ENCODE data around the gene SLC30A3. TPM values are rescaled to one million over a fixed set of nuclear protein-coding genes. Genes with fewer than 3 reads are reported as not detected.

The SLC30A3 gene
- polyA plus RNA-seq, 1 donor = 0.57 TPM

DNA sequence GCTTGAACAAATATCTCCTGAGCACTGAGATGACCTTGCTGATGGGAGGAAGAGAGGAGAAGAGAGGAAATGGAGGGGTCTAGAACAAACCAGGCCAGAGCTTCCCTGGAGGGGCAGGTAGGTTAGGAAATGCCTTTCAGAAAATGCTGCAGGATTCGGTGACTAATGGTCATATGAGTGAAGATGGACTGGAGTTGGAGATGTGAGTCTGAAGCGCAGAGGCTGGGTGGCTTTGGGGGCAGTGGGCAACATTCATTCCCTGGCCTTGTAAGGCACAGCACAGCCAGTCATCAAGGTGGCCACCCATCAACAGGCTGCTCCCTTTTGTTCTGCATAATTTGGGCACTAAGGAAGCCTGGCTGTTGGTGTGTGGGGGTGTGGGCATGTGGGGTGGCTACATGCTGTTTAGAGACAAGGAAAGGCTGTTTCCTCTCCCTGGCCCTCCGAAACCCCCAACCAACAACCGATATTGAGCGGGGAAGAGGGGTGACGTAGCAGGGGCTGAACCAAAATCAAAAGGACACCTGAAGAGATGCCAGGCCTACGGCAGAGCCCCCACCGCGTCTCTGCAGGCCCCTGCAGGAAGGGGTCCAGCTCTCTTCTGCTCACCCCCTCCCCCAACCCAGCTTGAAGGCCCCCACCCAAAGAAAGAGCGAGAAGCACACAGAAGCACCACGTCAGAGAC lies 1.5 kb downstream of the SLC30A3 start:
- DNase-seq = no peak
- H3K27me3 ChIP-seq (ENCODE audit: control insufficient read depth, insufficient read depth, low read length) = peaks cover 91% of the 10 kb centered on the region
- H3K36me3 ChIP-seq (ENCODE audit: control insufficient read depth, insufficient read depth, low read length) = no peaks in the 10 kb centered on the region
- peaks cover 4% of the 10 kb centered on the region for H3K9me3 ChIP-seq (ENCODE audit: control insufficient read depth, low read depth, low read length)
- WGBS (ENCODE audit: insufficient coverage, low lambda C conversion rate) = no CpG with 5 or more reads among the region's 11 CpGs
- peaks cover 14% of the 10 kb centered on the region for H3K4me1 ChIP-seq (ENCODE audit: control insufficient read depth, insufficient read depth, low read length)
- no peak overlapping the region for H3K4me3 ChIP-seq (ENCODE audit: low read length)
- H3K27ac ChIP-seq (ENCODE audit: low read length) = no peak overlapping the region

GRCh38 chr2:27258051-27258450 lies 4.8 kb downstream of the SLC30A3 start:
- Histone ChIP-seq H3K27me3 (ENCODE audit: control insufficient read depth, insufficient read depth, low read length) (peaks cover 80% of the 10 kb centered on the region), H3K4me3 (ENCODE audit: low read length) (no peak overlapping the region), H3K27ac (ENCODE audit: low read length) (no peak overlapping the region), H3K4me1 (ENCODE audit: control insufficient read depth, insufficient read depth, low read length) (peaks cover under 1% of the 10 kb centered on the region), H3K9me3 (ENCODE audit: control insufficient read depth, low read depth, low read length) (no peaks in the 10 kb centered on the region), H3K36me3 (ENCODE audit: control insufficient read depth, insufficient read depth, low read length) (no peaks in the 10 kb centered on the region)
- DNase-seq = no peak
- WGBS (ENCODE audit: insufficient coverage, low lambda C conversion rate) = no CpG with 5 or more reads among the region's 8 CpGs

- no peak overlapping the region for H3K27ac ChIP-seq (ENCODE audit: low read length)
- no peak overlapping the region for H3K4me3 ChIP-seq (ENCODE audit: low read length)
- WGBS (ENCODE audit: insufficient coverage, low lambda C conversion rate) = no CpG with 5 or more reads among the region's 7 CpGs
- no peaks in the 10 kb centered on the region for H3K9me3 ChIP-seq (ENCODE audit: control insufficient read depth, low read depth, low read length)
- DNase-seq = no peak
- H3K36me3 ChIP-seq (ENCODE audit: control insufficient read depth, insufficient read depth, low read length) = no peaks in the 10 kb centered on the region
- H3K4me1 ChIP-seq (ENCODE audit: control insufficient read depth, insufficient read depth, low read length) = no peaks in the 10 kb centered on the region
- peaks cover 71% of the 10 kb centered on the region for H3K27me3 ChIP-seq (ENCODE audit: control insufficient read depth, insufficient read depth, low read length)
These were observed 5.9 kb downstream of the SLC30A3 start for GRCh38 chr2:27256855-27257454.

GRCh38 chr2:27255660-27256059 lies 7.2 kb downstream of the SLC30A3 start:
- Histone ChIP-seq H3K4me1 (ENCODE audit: control insufficient read depth, insufficient read depth, low read length) (no peaks in the 10 kb centered on the region), H3K27ac (ENCODE audit: low read length) (no peak overlapping the region), H3K27me3 (ENCODE audit: control insufficient read depth, insufficient read depth, low read length) (peaks cover 69% of the 10 kb centered on the region), H3K9me3 (ENCODE audit: control insufficient read depth, low read depth, low read length) (no peaks in the 10 kb centered on the region), H3K36me3 (ENCODE audit: control insufficient read depth, insufficient read depth, low read length) (no peaks in the 10 kb centered on the region), H3K4me3 (ENCODE audit: low read length) (no peak overlapping the region)
- no CpG with 5 or more reads among the region's 1 CpG for WGBS (ENCODE audit: insufficient coverage, low lambda C conversion rate)
- DNase-seq = no peak

DNA sequence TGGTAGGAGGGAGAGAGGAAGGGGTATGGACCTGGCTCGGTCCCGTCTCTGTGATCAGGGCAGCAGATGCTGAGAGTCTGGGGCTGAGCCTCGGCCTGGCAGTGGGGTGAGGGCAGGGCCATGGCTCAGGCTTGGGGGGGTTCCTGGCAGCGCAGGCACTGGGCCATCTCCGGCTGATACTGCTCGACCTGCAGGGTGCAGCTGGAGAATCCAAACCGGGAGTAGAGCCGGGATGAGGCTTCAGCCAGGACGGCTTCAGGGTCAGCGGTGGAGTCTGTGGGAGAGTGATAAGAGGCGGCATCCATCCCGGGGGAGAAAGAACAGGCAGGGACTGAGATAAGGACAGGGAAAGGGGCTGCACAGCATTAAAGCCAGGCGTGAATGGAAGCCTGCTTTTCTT lies 7.7 kb downstream of the SLC30A3 start:
- H3K36me3 ChIP-seq (ENCODE audit: control insufficient read depth, insufficient read depth, low read length) = no peaks in the 10 kb centered on the region
- DNase-seq = no peak
- H3K27ac ChIP-seq (ENCODE audit: low read length) = no peak overlapping the region
- peaks cover 69% of the 10 kb centered on the region for H3K27me3 ChIP-seq (ENCODE audit: control insufficient read depth, insufficient read depth, low read length)
- no peaks in the 10 kb centered on the region for H3K9me3 ChIP-seq (ENCODE audit: control insufficient read depth, low read depth, low read length)
- 33% methylated on average over 1 of the region's 13 CpGs for WGBS (ENCODE audit: insufficient coverage, low lambda C conversion rate)
- no peak overlapping the region for H3K4me3 ChIP-seq (ENCODE audit: low read length)
- H3K4me1 ChIP-seq (ENCODE audit: control insufficient read depth, insufficient read depth, low read length) = peaks cover 5% of the 10 kb centered on the region

GRCh38 chr2:27251766-27252165 lies 11.1 kb downstream of the SLC30A3 start:
- DNase-seq = no peak
- peaks cover 57% of the 10 kb centered on the region for H3K27me3 ChIP-seq (ENCODE audit: control insufficient read depth, insufficient read depth, low read length)
- no peak overlapping the region for H3K4me3 ChIP-seq (ENCODE audit: low read length)
- no CpG with 5 or more reads among the region's 13 CpGs for WGBS (ENCODE audit: insufficient coverage, low lambda C conversion rate)
- no peak overlapping the region for H3K27ac ChIP-seq (ENCODE audit: low read length)
- H3K4me1 ChIP-seq (ENCODE audit: control insufficient read depth, insufficient read depth, low read length) = peaks cover 9% of the 10 kb centered on the region
- H3K9me3 ChIP-seq (ENCODE audit: control insufficient read depth, low read depth, low read length) = no peaks in the 10 kb centered on the region
- no peaks in the 10 kb centered on the region for H3K36me3 ChIP-seq (ENCODE audit: control insufficient read depth, insufficient read depth, low read length)

DNA sequence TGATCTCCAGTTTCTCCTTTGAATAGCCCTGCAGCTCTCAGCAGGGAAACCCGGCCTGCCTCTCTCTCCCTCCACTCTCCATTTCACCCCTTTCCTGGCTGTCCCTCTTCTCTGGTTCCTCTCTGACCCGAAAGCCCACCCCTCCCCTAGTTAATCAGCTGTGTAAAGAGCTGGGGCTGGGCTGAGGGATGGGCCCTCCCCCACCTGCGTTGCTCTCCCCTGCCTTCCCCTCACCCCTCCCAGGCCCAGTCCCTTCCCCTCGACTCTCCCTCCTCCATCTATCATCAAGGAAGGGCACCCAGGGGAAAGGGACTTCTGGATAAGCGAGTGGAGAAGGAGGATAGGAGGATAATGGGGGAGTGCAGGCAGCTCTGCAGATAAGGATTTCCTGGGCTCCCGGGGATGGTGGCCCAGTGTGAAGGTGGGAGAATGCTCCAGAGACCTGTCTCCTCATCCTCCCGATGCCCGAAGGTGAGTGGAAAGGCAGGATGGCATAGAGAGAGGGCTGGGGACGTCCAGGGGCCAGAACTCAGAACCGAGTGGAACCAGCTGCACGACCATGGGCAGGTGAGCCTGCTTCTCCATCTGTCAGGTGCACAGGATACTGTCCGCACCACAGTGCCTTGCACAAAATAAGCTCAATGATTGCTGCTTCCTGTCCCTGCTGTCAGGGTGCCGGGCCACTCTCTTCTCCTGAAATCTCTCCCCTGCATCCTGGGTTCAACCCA lies 12.0 kb downstream of the SLC30A3 start:
- Histone ChIP-seq H3K4me1 (ENCODE audit: control insufficient read depth, insufficient read depth, low read length) (peaks cover 9% of the 10 kb centered on the region), H3K27me3 (ENCODE audit: control insufficient read depth, insufficient read depth, low read length) (peaks cover 48% of the 10 kb centered on the region), H3K4me3 (ENCODE audit: low read length) (no peak overlapping the region), H3K36me3 (ENCODE audit: control insufficient read depth, insufficient read depth, low read length) (no peaks in the 10 kb centered on the region), H3K9me3 (ENCODE audit: control insufficient read depth, low read depth, low read length) (no peaks in the 10 kb centered on the region), H3K27ac (ENCODE audit: low read length) (no peak overlapping the region)
- no CpG with 5 or more reads among the region's 13 CpGs for WGBS (ENCODE audit: insufficient coverage, low lambda C conversion rate)
- no peak for DNase-seq

- Histone ChIP-seq H3K9me3 (ENCODE audit: control insufficient read depth, low read depth, low read length) (no peaks in the 10 kb centered on the region), H3K4me1 (ENCODE audit: control insufficient read depth, insufficient read depth, low read length) (peaks cover 9% of the 10 kb centered on the region), H3K27ac (ENCODE audit: low read length) (no peak overlapping the region), H3K4me3 (ENCODE audit: low read length) (no peak overlapping the region), H3K27me3 (ENCODE audit: control insufficient read depth, insufficient read depth, low read length) (peaks cover 45% of the 10 kb centered on the region), H3K36me3 (ENCODE audit: control insufficient read depth, insufficient read depth, low read length) (no peaks in the 10 kb centered on the region)
- no CpG with 5 or more reads among the region's 22 CpGs for WGBS (ENCODE audit: insufficient coverage, low lambda C conversion rate)
- DNase-seq = peak; percentile 26 to 27
These were observed 12.8 kb downstream of the SLC30A3 start for GRCh38 chr2:27249891-27250651.

- peaks cover 37% of the 10 kb centered on the region for H3K27me3 ChIP-seq (ENCODE audit: control insufficient read depth, insufficient read depth, low read length)
- WGBS (ENCODE audit: insufficient coverage, low lambda C conversion rate) = no CpG with 5 or more reads among the region's 12 CpGs
- peaks cover 9% of the 10 kb centered on the region for H3K4me1 ChIP-seq (ENCODE audit: control insufficient read depth, insufficient read depth, low read length)
- no peak for DNase-seq
- H3K27ac ChIP-seq (ENCODE audit: low read length) = no peak overlapping the region
- no peaks in the 10 kb centered on the region for H3K9me3 ChIP-seq (ENCODE audit: control insufficient read depth, low read depth, low read length)
- H3K4me3 ChIP-seq (ENCODE audit: low read length) = no peak overlapping the region
- H3K36me3 ChIP-seq (ENCODE audit: control insufficient read depth, insufficient read depth, low read length) = peaks cover 1% of the 10 kb centered on the region
These were observed 13.5 kb downstream of the SLC30A3 start for GRCh38 chr2:27249159-27249890.

DNA sequence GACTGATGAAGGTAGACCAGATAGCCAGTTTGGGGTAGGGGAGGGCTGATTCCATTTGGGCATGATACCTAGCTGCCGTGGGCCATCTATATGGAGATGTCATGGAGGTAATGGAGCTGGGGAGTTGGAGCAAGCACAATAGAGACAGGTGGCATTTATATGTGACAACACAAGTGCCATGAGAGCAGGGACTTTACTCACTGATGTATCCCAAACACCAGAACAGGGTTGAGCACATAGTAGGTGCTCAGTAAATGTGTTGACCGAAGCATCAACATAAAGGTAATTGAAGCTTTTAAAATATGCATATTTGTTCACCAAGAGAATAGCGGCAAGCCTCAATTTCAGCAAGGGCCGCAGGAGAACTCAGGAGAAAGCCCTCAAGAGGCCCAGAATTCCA lies 15.0 kb downstream of the SLC30A3 start:
- Histone ChIP-seq H3K27ac (ENCODE audit: low read length) (no peak overlapping the region), H3K36me3 (ENCODE audit: control insufficient read depth, insufficient read depth, low read length) (peaks cover 15% of the 10 kb centered on the region), H3K27me3 (ENCODE audit: control insufficient read depth, insufficient read depth, low read length) (peaks cover 32% of the 10 kb centered on the region), H3K4me3 (ENCODE audit: low read length) (no peak overlapping the region), H3K9me3 (ENCODE audit: control insufficient read depth, low read depth, low read length) (no peaks in the 10 kb centered on the region), H3K4me1 (ENCODE audit: control insufficient read depth, insufficient read depth, low read length) (peaks cover 9% of the 10 kb centered on the region)
- DNase-seq = no peak
- no CpG with 5 or more reads among the region's 4 CpGs for WGBS (ENCODE audit: insufficient coverage, low lambda C conversion rate)

Measured in large intestine (tissue), 3 donors.